Measurements from ENCODE around the gene CSNK1E.

CSNK1E gene

GRCh38 chr22:38308791-38309498 lies 8.3 kb downstream of the CSNK1E start:
- DNase-seq (ENCODE audit: low read depth, low spot score): no peak

DNA sequence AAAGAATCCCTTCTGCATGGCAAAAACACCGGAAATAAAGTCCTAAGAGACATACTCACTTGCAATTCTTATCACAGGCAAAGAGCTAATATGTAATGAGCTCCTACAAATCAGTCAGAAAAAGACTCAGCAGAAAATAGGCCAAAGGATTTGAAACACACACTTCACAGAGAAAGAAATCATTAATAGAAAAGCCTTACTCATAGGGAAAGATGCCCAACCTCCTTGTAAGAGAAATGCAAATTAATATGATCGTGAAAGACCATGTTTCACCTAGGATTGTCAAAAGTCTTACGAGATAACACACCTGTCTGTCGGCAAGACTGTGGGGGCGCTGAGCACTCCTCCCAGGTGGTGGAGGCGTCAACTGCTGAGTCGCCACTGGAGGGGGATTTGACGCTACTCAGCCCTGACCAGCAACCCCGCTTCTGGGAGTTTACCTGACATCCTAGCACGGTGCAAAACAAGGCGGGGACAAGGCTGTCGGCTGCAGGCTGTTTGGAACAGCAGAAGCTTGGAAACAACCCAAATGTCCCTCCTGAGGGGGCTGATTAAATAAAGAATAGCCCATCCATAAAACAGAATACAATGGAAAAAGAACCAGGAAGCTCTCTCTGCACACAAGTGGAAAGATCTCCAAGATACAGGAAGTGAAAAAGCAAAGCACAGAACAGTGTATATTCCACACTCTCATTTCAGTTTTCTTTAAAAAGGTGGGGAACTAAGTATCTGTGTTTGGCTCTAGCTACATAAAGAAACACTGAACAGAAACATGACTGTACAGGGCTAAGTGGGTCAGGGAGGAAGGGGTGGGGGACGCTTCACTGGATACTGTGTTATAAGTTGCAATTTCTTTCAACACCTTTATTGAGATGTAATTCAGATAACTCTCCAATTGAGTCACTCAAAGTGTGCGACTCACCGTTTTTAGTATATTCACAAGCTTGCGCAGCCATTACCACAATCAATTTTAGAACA lies 11.5 kb downstream of the CSNK1E start:
- no peak for DNase-seq (ENCODE audit: low read depth, low spot score)

DNA sequence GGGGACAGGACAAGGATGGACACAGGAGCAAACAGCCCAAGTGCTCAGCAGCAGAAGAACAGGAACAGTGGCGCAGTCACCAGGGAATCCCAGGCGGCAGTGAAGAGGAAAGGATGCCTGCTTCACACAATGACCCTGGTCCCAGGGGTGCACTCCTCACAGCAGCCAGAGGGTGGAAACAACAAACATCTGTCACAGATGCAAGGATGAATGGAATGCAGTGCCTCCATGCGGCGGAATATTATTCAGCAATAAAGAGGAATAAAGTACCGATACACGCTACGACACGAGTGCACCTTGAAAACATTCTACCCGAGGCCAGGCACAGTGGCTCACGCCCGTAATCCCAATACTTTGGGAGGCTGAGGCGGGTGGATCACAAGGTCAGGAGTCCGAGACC lies 12.7 kb downstream of the CSNK1E start:
- DNase-seq (ENCODE audit: low read depth, low spot score): no peak

DNA sequence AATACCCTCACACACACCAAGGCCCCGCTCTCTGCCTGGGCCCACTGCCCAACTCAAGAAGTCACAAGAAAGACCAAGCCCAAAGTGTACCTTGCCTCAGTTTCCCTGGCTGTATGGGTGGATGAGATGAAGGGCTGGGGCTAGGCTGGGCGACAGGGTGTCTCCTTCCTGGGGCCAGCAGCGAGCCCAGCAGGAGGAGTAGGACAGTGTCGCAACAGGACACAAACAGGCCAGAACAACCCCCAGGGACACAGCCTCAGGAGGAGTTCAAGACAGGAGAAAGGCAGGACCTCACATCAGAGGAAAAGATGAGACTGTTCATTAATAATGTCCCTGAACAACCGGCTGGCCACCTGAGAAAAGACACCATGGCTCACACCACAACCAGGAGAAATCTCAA lies 13.3 kb downstream of the CSNK1E start:
- DNase-seq (ENCODE audit: low read depth, low spot score): no peak

DNA sequence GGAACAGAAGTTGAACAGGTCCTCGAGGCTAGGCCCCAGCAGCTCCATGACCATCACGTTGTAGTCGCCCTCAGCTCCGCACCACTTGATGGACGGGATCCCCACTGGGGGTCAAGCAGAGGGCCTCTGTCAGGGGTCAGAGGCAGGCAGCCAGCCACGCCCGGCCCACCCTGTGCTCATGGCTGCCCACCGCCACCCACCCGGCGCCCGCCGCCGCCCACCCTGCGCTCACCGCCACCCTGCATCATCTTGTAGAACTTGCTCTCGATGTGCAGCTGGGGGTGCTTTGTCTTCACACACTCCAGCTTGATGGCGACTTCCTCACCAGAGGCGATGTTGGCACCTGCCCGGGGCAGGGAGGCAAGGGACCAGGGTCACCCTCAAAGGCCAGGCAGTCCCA lies 14.3 kb downstream of the CSNK1E start:
- no peak for DNase-seq (ENCODE audit: low read depth, low spot score)

DNA sequence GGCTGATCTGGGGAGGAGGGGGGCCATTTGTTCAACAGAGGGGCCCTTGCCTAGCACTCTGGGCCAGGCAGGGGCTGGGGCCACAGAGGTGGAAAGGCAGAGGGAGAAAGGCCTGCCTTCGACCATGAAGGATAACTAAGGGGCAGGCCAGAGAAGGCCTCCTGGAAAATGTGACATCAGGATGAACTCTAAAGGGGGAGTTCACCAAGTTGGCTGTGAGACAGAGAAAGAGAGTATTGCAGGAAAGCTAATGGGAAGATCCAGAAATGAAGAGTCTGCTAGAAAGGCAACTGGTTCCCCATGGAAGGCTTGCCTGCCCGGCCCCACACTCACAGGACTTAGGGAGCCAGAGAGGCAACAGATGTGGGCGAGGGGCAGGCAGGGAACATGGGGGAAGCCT lies 16.3 kb downstream of the CSNK1E start:
- DNase-seq (ENCODE audit: low read depth, low spot score): no peak

GRCh38 chr22:38300197-38300945 lies 16.9 kb downstream of the CSNK1E start:
- DNase-seq (ENCODE audit: low read depth, low spot score): no peak

- no peak for DNase-seq (ENCODE audit: low read depth, low spot score)
Measured at GRCh38 chr22:38299770-38300102, 17.5 kb downstream of the CSNK1E start.

DNA sequence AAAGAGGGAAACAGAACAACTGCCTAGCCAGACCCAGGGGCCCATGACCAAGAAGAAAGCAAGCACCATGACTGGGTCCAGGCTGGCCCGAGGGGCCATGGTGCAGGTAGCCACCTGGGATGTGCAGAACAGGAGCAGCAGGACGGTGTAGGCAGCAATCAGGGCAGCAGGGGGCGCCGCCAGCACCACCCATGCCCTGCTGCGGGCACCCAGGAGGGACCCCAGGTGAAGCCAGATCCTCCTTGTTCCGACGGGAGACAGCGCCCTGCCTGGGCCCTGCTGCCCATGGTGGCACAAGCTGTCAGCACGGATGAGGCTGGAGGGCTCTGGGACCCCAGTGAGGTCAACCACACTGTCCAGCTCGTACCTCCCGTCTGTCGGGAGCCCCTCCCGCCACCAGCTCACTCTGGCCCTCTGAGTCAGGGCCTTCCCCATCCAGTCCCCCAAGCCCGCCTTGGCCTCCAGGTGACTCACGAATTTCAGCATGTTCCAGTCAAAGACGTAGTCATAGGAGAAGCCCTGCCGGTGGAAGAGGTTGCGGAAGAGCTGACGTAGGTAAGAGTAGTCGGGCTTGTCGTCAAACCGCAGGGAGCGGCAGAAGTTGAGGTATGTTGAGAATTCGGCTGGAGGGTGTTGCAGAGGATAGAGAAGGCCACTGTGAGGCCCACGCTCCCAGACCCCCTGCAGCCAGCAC lies 18.8 kb downstream of the CSNK1E start:
- DNase-seq (ENCODE audit: low read depth, low spot score): no peak

GRCh38 chr22:38296372-38296771 lies 20.9 kb downstream of the CSNK1E start:
- no peak for DNase-seq (ENCODE audit: low read depth, low spot score)

GRCh38 chr22:38295863-38296262 lies 21.4 kb downstream of the CSNK1E start:
- DNase-seq (ENCODE audit: low read depth, low spot score): no peak

DNA sequence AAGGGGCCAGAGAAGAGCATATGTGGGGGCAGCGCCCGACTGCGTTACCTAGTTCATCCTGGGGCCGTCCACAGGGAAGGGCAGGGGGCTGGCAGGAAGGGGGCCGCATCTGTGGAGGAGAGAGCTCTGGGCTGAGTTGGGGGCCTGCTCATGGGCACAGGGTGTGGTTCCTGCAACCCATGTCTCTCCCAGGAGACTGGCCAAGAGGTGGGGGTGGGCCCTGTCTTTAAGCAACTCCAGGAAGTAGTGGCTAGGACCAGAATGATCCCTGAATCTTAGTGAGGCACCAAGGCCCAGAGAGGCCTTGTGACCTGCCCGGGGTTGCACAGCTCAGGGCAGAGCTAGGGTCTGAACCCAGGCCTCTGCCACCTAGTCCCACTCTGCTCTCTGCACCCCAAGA lies 21.9 kb downstream of the CSNK1E start:
- no peak for DNase-seq (ENCODE audit: low read depth, low spot score)

- DNase-seq (ENCODE audit: low read depth, low spot score): no peak
Measured at GRCh38 chr22:38294193-38294592, 23.0 kb downstream of the CSNK1E start.

DNA sequence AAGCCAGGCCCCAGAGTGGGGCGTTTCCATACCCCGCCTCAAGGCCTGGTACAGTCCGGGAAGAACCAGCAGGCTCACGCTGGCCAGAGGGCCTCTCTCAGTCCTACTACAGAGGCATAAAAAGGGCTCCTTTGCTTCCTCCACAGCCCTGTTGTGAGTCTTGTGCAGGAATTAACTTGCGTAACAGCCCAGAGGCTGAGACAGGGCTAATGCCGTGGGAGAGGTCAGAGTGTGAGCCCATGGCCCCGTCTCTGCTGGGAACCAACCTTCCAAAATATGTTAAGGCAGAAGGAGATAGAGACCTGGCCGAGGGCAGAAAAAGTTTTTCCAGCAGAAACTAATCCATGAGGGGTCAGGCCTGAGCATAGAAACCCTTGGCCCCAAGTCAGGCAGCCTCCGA lies 24.5 kb downstream of the CSNK1E start:
- DNase-seq (ENCODE audit: low read depth, low spot score): no peak

DNA sequence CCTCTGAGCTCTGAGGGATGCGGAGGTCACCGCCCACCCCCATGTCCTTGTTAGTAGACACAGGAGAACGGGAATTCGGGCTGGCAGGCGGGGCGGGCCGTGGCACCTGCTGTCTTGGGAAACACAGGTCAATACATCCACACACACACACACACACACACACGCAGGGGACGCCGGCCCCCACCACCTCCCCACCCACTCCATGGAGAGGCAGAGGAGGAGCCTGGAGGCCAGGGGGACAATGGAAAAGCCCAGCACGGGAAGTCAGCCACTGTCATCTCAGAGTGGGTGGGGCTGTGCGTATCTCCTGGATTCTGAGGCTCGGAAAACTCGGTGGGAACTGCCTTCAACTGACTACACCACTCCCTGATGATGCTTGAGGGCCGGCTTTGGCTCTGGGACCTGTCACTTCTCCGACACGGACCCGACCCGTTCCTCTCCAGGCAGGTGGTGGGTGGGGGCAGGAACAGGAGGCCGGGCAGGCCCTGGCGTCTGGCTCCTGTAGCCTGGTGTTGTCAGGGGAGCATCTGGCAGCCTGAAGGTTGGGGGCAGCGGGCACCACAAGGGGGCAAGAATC lies 25.9 kb downstream of the CSNK1E start:
- DNase-seq (ENCODE audit: low read depth, low spot score): no peak

GRCh38 chr22:38290347-38290746 lies 26.9 kb downstream of the CSNK1E start:
- DNase-seq (ENCODE audit: low read depth, low spot score): no peak

GRCh38 chr22:38289583-38290082 lies 27.6 kb downstream of the CSNK1E start:
- no peak for DNase-seq (ENCODE audit: low read depth, low spot score)

- no peak for DNase-seq (ENCODE audit: low read depth, low spot score)
Measured at GRCh38 chr22:38286915-38287669, 30.1 kb downstream of the CSNK1E start.

- no peak for DNase-seq (ENCODE audit: low read depth, low spot score)
Measured at GRCh38 chr22:38285018-38285417, 32.2 kb downstream of the CSNK1E start.

GRCh38 chr22:38284042-38284402 lies 33.2 kb downstream of the CSNK1E start:
- no peak for DNase-seq (ENCODE audit: low read depth, low spot score)
